Activated T-cell treated with anti-CD3 and anti-CD28 coated beads for 24 hours (primary cell): ENCODE results near the gene CEP72.
"Not testable (repeated sequence)": the region's sequence is repeated elsewhere in the genome, so short reads cannot be mapped to it uniquely, and the experiment has no call there.

Source experiments
- DNase-seq: peaks from one replicate; pipeline ENCODE4 v3.0.0-alpha.2; 2020; ENCODE audit warnings: low read depth

Gene CEP72

GRCh38 chr5:580436-580835 lies 31.7 kb upstream of the CEP72 start:
- no peak for DNase-seq

GRCh38 chr5:581266-581665 lies 30.9 kb upstream of the CEP72 start:
- no peak for DNase-seq

GRCh38 chr5:581941-582340 lies 30.2 kb upstream of the CEP72 start:
- no peak for DNase-seq

- DNase-seq, result not testable (repeated sequence)
Observed at GRCh38 chr5:582445-582844, 29.7 kb upstream of the CEP72 start.

- DNase-seq, result no peak
Observed at GRCh38 chr5:582936-583635, 29.1 kb upstream of the CEP72 start.

- DNase-seq, result no peak
Observed at GRCh38 chr5:583645-584044, 28.5 kb upstream of the CEP72 start.

- DNase-seq, result no peak
Observed at GRCh38 chr5:584216-584615, 27.9 kb upstream of the CEP72 start.

- no peak for DNase-seq
Observed at GRCh38 chr5:584846-585245, 27.3 kb upstream of the CEP72 start.

- DNase-seq, result no peak
Observed at GRCh38 chr5:585556-585955, 26.6 kb upstream of the CEP72 start.

- no peak for DNase-seq
Observed at GRCh38 chr5:585962-586628, 26.0 kb upstream of the CEP72 start.

GRCh38 chr5:586751-587285 lies 25.3 kb upstream of the CEP72 start:
- DNase-seq, result no peak

GRCh38 chr5:587403-587802 lies 24.7 kb upstream of the CEP72 start:
- DNase-seq, result no peak

- no peak for DNase-seq
Observed at GRCh38 chr5:588406-588995, 23.6 kb upstream of the CEP72 start.

GRCh38 chr5:589173-589572 lies 23.0 kb upstream of the CEP72 start:
- DNase-seq, result no peak

GRCh38 chr5:589588-589987 lies 22.6 kb upstream of the CEP72 start:
- DNase-seq, result no peak

- DNase-seq, result no peak
Observed at GRCh38 chr5:590346-590745, 21.8 kb upstream of the CEP72 start.

GRCh38 chr5:591746-592145 lies 20.4 kb upstream of the CEP72 start:
- DNase-seq, result no peak

- no peak for DNase-seq
Observed at GRCh38 chr5:592158-592557, 20.0 kb upstream of the CEP72 start.

GRCh38 chr5:593511-593910 lies 18.6 kb upstream of the CEP72 start:
- no peak for DNase-seq

- no peak for DNase-seq
Observed at GRCh38 chr5:594226-594860, 17.8 kb upstream of the CEP72 start.

GRCh38 chr5:595285-595875 lies 16.8 kb upstream of the CEP72 start:
- no peak for DNase-seq

GRCh38 chr5:597871-598563 lies 14.1 kb upstream of the CEP72 start:
- DNase-seq, result no peak
